Loucy (cell line): Measurements from ENCODE around the gene CYP4F22.

Source experiments
- H2AFZ ChIP-seq: fragments of 200-600 bp; sonication (generic); 2 replicates; pipeline ENCODE4 v1.6.0; 2016; ENCODE audit warnings: antibody characterized with exemption, mild to moderate bottlenecking, low read length, moderate library complexity
- H3F3A ChIP-seq: fragments of 200-600 bp; 2 replicates; pipeline ENCODE4 v1.6.0; 2016; ENCODE audit warnings: antibody characterized with exemption, low read depth, mild to moderate bottlenecking
- H3K27me3 ChIP-seq: fragments of 200-600 bp; sonication (generic); 2 replicates; pipeline ENCODE4 v1.6.1; 2014; ENCODE audit warnings: low read length, mild to moderate bottlenecking; ENCODE audit not compliant: insufficient read depth, poor library complexity, severe bottlenecking
- H3K36me3 ChIP-seq: fragments of 200-600 bp; sonication (generic); 2 replicates; pipeline ENCODE4 v1.6.1; 2016; ENCODE audit warnings: low read length; ENCODE audit not compliant: insufficient read depth
- H3K4me1 ChIP-seq: fragments of 200-600 bp; sonication (generic); 2 replicates; pipeline ENCODE4 v1.5.1; 2014; ENCODE audit warnings: low read length, mild to moderate bottlenecking; ENCODE audit not compliant: insufficient read depth, poor library complexity, severe bottlenecking
- H3K4me2 ChIP-seq: fragments of 200-600 bp; sonication (generic); 2 replicates; pipeline ENCODE4 v1.6.0; 2014; ENCODE audit warnings: antibody characterized with exemption, low read length, low read depth, mild to moderate bottlenecking; ENCODE audit not compliant: poor library complexity, severe bottlenecking
- H3K4me3 ChIP-seq: fragments of 200-600 bp; sonication (generic); 2 replicates; pipeline ENCODE4 v1.5.1; 2014; ENCODE audit warnings: low read length, mild to moderate bottlenecking, mixed read lengths; ENCODE audit not compliant: poor library complexity, severe bottlenecking
- H3K79me2 ChIP-seq: fragments of 200-600 bp; sonication (generic); 2 replicates; pipeline ENCODE4 v1.6.1; 2014; ENCODE audit warnings: low read length; ENCODE audit not compliant: insufficient read depth
- H3K9ac ChIP-seq: fragments of 200-600 bp; sonication (generic); 2 replicates; pipeline ENCODE4 v1.6.0; 2014; ENCODE audit warnings: mild to moderate bottlenecking, low read depth, low read length, moderate library complexity; ENCODE audit not compliant: poor library complexity, severe bottlenecking
- H3K9me2 ChIP-seq: fragments of 200-600 bp; sonication (generic); replicated peaks from 2 replicates; pipeline ENCODE4 v1.6.1; 2016; ENCODE audit warnings: low read depth, low read length, mixed read lengths
- H3K9me3 ChIP-seq: fragments of 200-600 bp; sonication (generic); 2 replicates; pipeline ENCODE4 v1.6.1; 2014; ENCODE audit warnings: mild to moderate bottlenecking, antibody characterized with exemption, low read length, low read depth; ENCODE audit not compliant: insufficient read depth
- H4K20me1 ChIP-seq: fragments of 200-600 bp; sonication (generic); 2 replicates; pipeline ENCODE4 v1.6.0; 2014; ENCODE audit warnings: antibody characterized with exemption, low read length, mild to moderate bottlenecking; ENCODE audit not compliant: insufficient read depth, poor library complexity, severe bottlenecking
- CTCF ChIP-seq: fragments of 200-600 bp; sonication (generic); conservative IDR thresholded peaks from 2 replicates; pipeline ENCODE4 v1.5.1; 2014; ENCODE audit warnings: mild to moderate bottlenecking, antibody characterized with exemption, low read length
- EZH2phosphoT487 ChIP-seq: fragments of 200-600 bp; IDR thresholded peaks from 2 replicates; pipeline ENCODE4 v1.6.1; 2018; ENCODE audit warnings: antibody characterized with exemption, mild to moderate bottlenecking, moderate library complexity, borderline replicate concordance

CYP4F22 gene

GRCh38 chr19:15587663-15588062 lies 79.3 kb downstream of the CYP4F22 start:
- Histone ChIP-seq H3K36me3 (no peaks in the 10 kb centered on the region), H3K27me3 (no peaks in the 10 kb centered on the region), H3K4me3 (no peak overlapping the region), H3K9me3 (no peaks in the 10 kb centered on the region), H3K4me2 (no peak overlapping the region), H4K20me1 (no peaks in the 10 kb centered on the region), H3F3A (no peaks in the 10 kb centered on the region), H3K9me2 (no peaks in the 10 kb centered on the region), H3K9ac (no peak overlapping the region), H2AFZ (no peak overlapping the region), H3K79me2 (no peaks in the 10 kb centered on the region), H3K4me1 (no peaks in the 10 kb centered on the region)
- TF ChIP-seq EZH2phosphoT487, result no peak
- TF ChIP-seq CTCF, result no peak

GRCh38 chr19:15588265-15588664 lies 79.9 kb downstream of the CYP4F22 start:
- TF ChIP-seq EZH2phosphoT487 (no peak), CTCF (no peak)
- H3K4me2 ChIP-seq, result no peak overlapping the region
- no peaks in the 10 kb centered on the region for H3K9me2 ChIP-seq
- no peak overlapping the region for H3K4me3 ChIP-seq
- H4K20me1 ChIP-seq, result no peaks in the 10 kb centered on the region
- no peaks in the 10 kb centered on the region for H3K79me2 ChIP-seq
- no peak overlapping the region for H3K9ac ChIP-seq
- no peaks in the 10 kb centered on the region for H3K36me3 ChIP-seq
- H3K9me3 ChIP-seq, result no peaks in the 10 kb centered on the region
- H3K27me3 ChIP-seq, result no peaks in the 10 kb centered on the region
- H3K4me1 ChIP-seq, result no peaks in the 10 kb centered on the region
- H2AFZ ChIP-seq, result no peak overlapping the region
- H3F3A ChIP-seq, result no peaks in the 10 kb centered on the region

GRCh38 chr19:15589760-15590451 lies 81.6 kb downstream of the CYP4F22 start:
- Histone ChIP-seq H3K36me3 (no peaks in the 10 kb centered on the region), H3K4me1 (no peaks in the 10 kb centered on the region), H3K9me2 (no peaks in the 10 kb centered on the region), H3K4me2 (no peak overlapping the region), H3K4me3 (no peak overlapping the region), H4K20me1 (no peaks in the 10 kb centered on the region), H3F3A (no peaks in the 10 kb centered on the region), H3K9me3 (no peaks in the 10 kb centered on the region), H2AFZ (no peak overlapping the region), H3K27me3 (no peaks in the 10 kb centered on the region), H3K79me2 (no peaks in the 10 kb centered on the region), H3K9ac (no peak overlapping the region)
- TF ChIP-seq CTCF, result no peak
- TF ChIP-seq EZH2phosphoT487, result no peak
